ENCODE measurements around the gene HSDL2. TPM values are rescaled to one million over a fixed set of nuclear protein-coding genes. Genes with fewer than 3 reads are reported as not detected.

HSDL2 gene
- total and polyA plus RNA-seq, 2 donors from 2014 or later = 30.2 to 67.0 TPM

- intact Hi-C loops (cut with DNase I) = no loop called here
- Histone ChIP-seq H3K36me3 (ENCODE audit: control insufficient read depth in 2 of 3, insufficient read depth in 3 of 3, low read length in 3 of 3) (no peaks in the 10 kb centered on the region), H3K9me3 (ENCODE audit: control insufficient read depth in 2 of 3, insufficient read depth in 1 of 3, low read length in 3 of 3) (no peaks in the 10 kb centered on the region), H3K9ac (ENCODE audit: low read length in 3 of 3) (no peak overlapping the region), H3K27me3 (ENCODE audit: control insufficient read depth, insufficient read depth, low read length) (no peaks in the 10 kb centered on the region), H3K27ac (ENCODE audit: low read depth in 2 of 2, low read length in 2 of 2) (no peak overlapping the region), H3K4me3 (ENCODE audit: low read length in 3 of 3) (no peak overlapping the region), H3K4me1 (ENCODE audit: control insufficient read depth in 2 of 3, insufficient read depth in 2 of 3, low read depth in 1 of 3, low read length in 3 of 3) (no peaks in the 10 kb centered on the region)
- TF ChIP-seq, protein P1, sequence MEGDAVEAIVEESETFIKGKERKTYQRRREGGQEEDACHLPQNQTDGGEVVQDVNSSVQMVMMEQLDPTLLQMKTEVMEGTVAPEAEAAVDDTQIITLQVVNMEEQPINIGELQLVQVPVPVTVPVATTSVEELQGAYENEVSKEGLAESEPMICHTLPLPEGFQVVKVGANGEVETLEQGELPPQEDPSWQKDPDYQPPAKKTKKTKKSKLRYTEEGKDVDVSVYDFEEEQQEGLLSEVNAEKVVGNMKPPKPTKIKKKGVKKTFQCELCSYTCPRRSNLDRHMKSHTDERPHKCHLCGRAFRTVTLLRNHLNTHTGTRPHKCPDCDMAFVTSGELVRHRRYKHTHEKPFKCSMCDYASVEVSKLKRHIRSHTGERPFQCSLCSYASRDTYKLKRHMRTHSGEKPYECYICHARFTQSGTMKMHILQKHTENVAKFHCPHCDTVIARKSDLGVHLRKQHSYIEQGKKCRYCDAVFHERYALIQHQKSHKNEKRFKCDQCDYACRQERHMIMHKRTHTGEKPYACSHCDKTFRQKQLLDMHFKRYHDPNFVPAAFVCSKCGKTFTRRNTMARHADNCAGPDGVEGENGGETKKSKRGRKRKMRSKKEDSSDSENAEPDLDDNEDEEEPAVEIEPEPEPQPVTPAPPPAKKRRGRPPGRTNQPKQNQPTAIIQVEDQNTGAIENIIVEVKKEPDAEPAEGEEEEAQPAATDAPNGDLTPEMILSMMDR (IDR thresholded peaks at IDR 0.05; ENCODE audit: borderline replicate concordance, extremely low read depth, insufficient read depth) = no peak
- DNase-seq (no peak), FAIRE-seq (no peak)
These were observed 140.2 kb downstream of the HSDL2 start for GRCh38 chr9:112520069-112520468.

- Histone ChIP-seq H3K9ac (ENCODE audit: low read length in 3 of 3) (no peak overlapping the region), H3K27ac (ENCODE audit: low read depth in 2 of 2, low read length in 2 of 2) (no peak overlapping the region), H3K4me1 (ENCODE audit: control insufficient read depth in 2 of 3, insufficient read depth in 2 of 3, low read depth in 1 of 3, low read length in 3 of 3) (no peaks in the 10 kb centered on the region), H3K4me3 (ENCODE audit: low read length in 3 of 3) (no peak overlapping the region), H3K9me3 (ENCODE audit: control insufficient read depth in 2 of 3, insufficient read depth in 1 of 3, low read length in 3 of 3) (no peaks in the 10 kb centered on the region), H3K36me3 (ENCODE audit: control insufficient read depth in 2 of 3, insufficient read depth in 3 of 3, low read length in 3 of 3) (no peaks in the 10 kb centered on the region), H3K27me3 (ENCODE audit: control insufficient read depth, insufficient read depth, low read length) (no peaks in the 10 kb centered on the region)
- no peak for FAIRE-seq
- TF ChIP-seq, protein P1 (IDR thresholded peaks at IDR 0.05; ENCODE audit: borderline replicate concordance, extremely low read depth, insufficient read depth) = no peak
- intact Hi-C loops (cut with DNase I) = no loop called here
- no peak for DNase-seq
These were observed 140.7 kb downstream of the HSDL2 start for GRCh38 chr9:112520656-112521055.

Other genes with a start within 250 kb of the HSDL2 start
- 19.8 TPM for gene SUSD1, start 204.8 kb upstream of the HSDL2 start, total RNA-seq
- gene SUSD1, start 204.8 kb upstream of the HSDL2 start, polyA plus RNA-seq (ENCODE audit: insufficient read depth, low read depth, low replicate concordance) = 11.0 TPM
- 86.6 TPM for gene PTBP3, start 46.5 kb upstream of the HSDL2 start, total RNA-seq
- 14.0 TPM for gene PTBP3, start 46.5 kb upstream of the HSDL2 start, polyA plus RNA-seq (ENCODE audit: insufficient read depth, low read depth, low replicate concordance)
- 15.3 TPM for gene KIAA1958, start 106.7 kb downstream of the HSDL2 start, total RNA-seq
- gene KIAA1958, start 106.7 kb downstream of the HSDL2 start, polyA plus RNA-seq (ENCODE audit: insufficient read depth, low read depth, low replicate concordance) = 2.6 TPM

Data from kidney (tissue), 14 donors.